GM12873 (cell line): ENCODE measurements around the gene SP3.

Experiments used
- TF ChIP-seq, protein P1 (sequence below): IDR thresholded peaks from 2 replicates; pipeline ENCODE4 v1.5.1; 2012; ENCODE audit warnings: low read depth, mild to moderate bottlenecking, moderate library complexity, low read length, control low read depth; ENCODE audit not compliant: insufficient read depth; ENCODE audit errors: missing control alignments

Gene SP3

DNA sequence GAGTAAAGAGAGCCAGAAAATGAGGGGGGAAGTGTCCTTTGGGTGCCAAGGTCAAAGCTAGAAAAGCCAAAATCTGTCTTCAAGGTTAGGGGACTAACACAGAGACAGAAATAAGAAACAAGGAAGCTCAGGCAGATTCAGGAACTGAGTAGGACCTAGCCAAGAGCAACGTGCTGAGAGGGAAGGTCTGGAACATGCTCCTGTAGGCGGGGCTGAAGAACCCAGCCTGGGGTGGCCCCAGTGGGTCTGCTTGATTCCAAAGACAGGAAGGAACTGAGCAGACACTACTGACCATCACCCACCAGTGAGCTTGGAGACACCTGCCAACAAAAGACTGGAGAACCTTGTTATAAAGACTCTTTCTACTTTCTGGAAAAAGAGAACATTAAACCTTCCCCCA is 105.1 kb downstream of the SP3 start:
- TF ChIP-seq, protein P1, sequence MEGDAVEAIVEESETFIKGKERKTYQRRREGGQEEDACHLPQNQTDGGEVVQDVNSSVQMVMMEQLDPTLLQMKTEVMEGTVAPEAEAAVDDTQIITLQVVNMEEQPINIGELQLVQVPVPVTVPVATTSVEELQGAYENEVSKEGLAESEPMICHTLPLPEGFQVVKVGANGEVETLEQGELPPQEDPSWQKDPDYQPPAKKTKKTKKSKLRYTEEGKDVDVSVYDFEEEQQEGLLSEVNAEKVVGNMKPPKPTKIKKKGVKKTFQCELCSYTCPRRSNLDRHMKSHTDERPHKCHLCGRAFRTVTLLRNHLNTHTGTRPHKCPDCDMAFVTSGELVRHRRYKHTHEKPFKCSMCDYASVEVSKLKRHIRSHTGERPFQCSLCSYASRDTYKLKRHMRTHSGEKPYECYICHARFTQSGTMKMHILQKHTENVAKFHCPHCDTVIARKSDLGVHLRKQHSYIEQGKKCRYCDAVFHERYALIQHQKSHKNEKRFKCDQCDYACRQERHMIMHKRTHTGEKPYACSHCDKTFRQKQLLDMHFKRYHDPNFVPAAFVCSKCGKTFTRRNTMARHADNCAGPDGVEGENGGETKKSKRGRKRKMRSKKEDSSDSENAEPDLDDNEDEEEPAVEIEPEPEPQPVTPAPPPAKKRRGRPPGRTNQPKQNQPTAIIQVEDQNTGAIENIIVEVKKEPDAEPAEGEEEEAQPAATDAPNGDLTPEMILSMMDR: no peak

DNA sequence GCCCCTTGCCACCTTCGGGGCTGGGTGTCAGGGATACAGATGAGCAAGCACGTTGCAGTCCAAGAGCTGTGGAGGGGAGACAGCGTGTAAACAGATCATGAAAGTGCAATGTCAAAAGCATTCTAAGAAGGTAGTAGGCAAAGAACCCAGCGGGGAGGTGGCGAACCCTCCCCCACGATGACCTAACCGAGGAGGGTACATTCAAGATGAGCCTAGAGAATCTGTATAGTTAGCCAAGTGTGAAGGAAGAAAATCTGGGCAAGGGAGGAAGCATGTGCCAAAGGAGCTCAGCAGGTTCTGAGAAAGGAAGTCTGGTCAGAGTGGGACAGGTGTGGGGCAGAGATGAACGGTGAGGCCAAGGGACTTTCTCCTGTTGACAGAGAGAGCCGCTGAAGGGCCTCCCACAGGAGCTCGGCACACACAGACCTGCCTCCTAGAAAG is 106.9 kb downstream of the SP3 start:
- TF ChIP-seq, protein P1: no peak
